ENCODE measurements around the gene MAST3.

MAST3 gene

GRCh38 chr19:18161636-18162002 lies 64.0 kb downstream of the MAST3 start:
- no peak for DNase-seq

- DNase-seq, result no peak
Observed at GRCh38 chr19:18164072-18164471, 66.5 kb downstream of the MAST3 start.

GRCh38 chr19:18165794-18166544 lies 68.4 kb downstream of the MAST3 start:
- DNase-seq, result no peak

- DNase-seq, result no peak
Observed at GRCh38 chr19:18167011-18167410, 69.4 kb downstream of the MAST3 start.

GRCh38 chr19:18167975-18168645 lies 70.5 kb downstream of the MAST3 start:
- DNase-seq, result peak; percentile 55 to 56

GRCh38 chr19:18168673-18169381 lies 71.2 kb downstream of the MAST3 start:
- no peak for DNase-seq

- DNase-seq, result no peak
Observed at GRCh38 chr19:18170714-18171255, 73.2 kb downstream of the MAST3 start.

GRCh38 chr19:18171605-18172327 lies 74.2 kb downstream of the MAST3 start:
- no peak for DNase-seq

GRCh38 chr19:18172331-18173053 lies 74.9 kb downstream of the MAST3 start:
- DNase-seq, result no peak

- DNase-seq, result no peak
Observed at GRCh38 chr19:18173054-18173571, 75.5 kb downstream of the MAST3 start.

GRCh38 chr19:18173572-18174288 lies 76.2 kb downstream of the MAST3 start, which contains the start of gene IFI30:
Gene IFI30 (plus strand): TSS chr19:18173813. CDS start chr19:18173842, 29 bp downstream.
- peak; percentile 57 to 58 for DNase-seq

GRCh38 chr19:18174983-18175382 lies 77.4 kb downstream of the MAST3 start:
- no peak for DNase-seq

GRCh38 chr19:18176367-18177310 lies 79.1 kb downstream of the MAST3 start:
- no peak for DNase-seq

- no peak for DNase-seq
Observed at GRCh38 chr19:18179957-18180356, 82.4 kb downstream of the MAST3 start.

- DNase-seq, result no peak
Observed at GRCh38 chr19:18183529-18183928, 86.0 kb downstream of the MAST3 start.

- DNase-seq, result no peak
Observed at GRCh38 chr19:18185538-18185937, 88.0 kb downstream of the MAST3 start.

GRCh38 chr19:18190278-18190677 lies 92.7 kb downstream of the MAST3 start:
- no peak for DNase-seq

- no peak for DNase-seq
Observed at GRCh38 chr19:18191640-18192062, 94.1 kb downstream of the MAST3 start.

GRCh38 chr19:18192673-18193387 lies 95.3 kb downstream of the MAST3 start, which contains the start of gene MPV17L2:
Gene MPV17L2 (plus strand): TSS chr19:18193218. CDS start chr19:18193282, 64 bp downstream.
- DNase-seq, result peak; percentile 95 to 99
